ENCODE data around the gene ERICH6B. TPM values are rescaled to one million over a fixed set of nuclear protein-coding genes. Genes with fewer than 3 reads are reported as not detected.

Gene ERICH6B
- total and polyA plus RNA-seq, 4 donors: 0.94 TPM; not detected in 3

GRCh38 chr13:45540864-45541263, 74.7 kb downstream of the ERICH6B start (continued):
- TF ChIP-seq CTCF (IDR thresholded peaks at IDR 0.05; ENCODE audit: low read depth, low read length, missing input control) (no peak), RXRA (IDR thresholded peaks at IDR 0.05) (no peak), FOXA1 (IDR thresholded peaks at IDR 0.05) (no peak), RAD21 (IDR thresholded peaks at IDR 0.05) (no peak), GABPA (IDR thresholded peaks at IDR 0.05 in 1 of 2, conservative IDR thresholded peaks at IDR 0.05 in 1 of 2) (no peak), HNF4A (conservative IDR thresholded peaks at IDR 0.05) (no peak), FOXA2 (IDR thresholded peaks at IDR 0.05) (no peak)

GRCh38 chr13:45540195-45540594, 75.3 kb downstream of the ERICH6B start:
- Histone ChIP-seq H3K36me3 (ENCODE audit: control insufficient read depth in 4 of 4, insufficient read depth in 3 of 4, low read depth in 1 of 4, low read length in 3 of 4) (peaks cover 4 to 10% (median 8%) of the 10 kb centered on the region in 4 donors), H3K9ac (ENCODE audit: low read depth in 1 of 2, low read length in 2 of 2) (no peak overlapping the region), H3K4me3 (ENCODE audit: low read depth in 1 of 3, low read length in 3 of 3) (no peak overlapping the region), H3K9me3 (ENCODE audit: control insufficient read depth in 4 of 4, low read length in 3 of 4) (no peaks in the 10 kb centered on the region), H3K4me1 (ENCODE audit: control insufficient read depth in 4 of 4, insufficient read depth in 4 of 4, low read length in 3 of 4) (no peaks in the 10 kb centered on the region), H3K27ac (ENCODE audit: low read depth in 1 of 2, low read length in 2 of 2) (no peak overlapping the region), H3K27me3 (ENCODE audit: control insufficient read depth in 4 of 4, insufficient read depth in 4 of 4, low read length in 3 of 4) (no peaks in the 10 kb centered on the region)
- no peak for TF ChIP-seq RAD21 (IDR thresholded peaks at IDR 0.05)
- TF ChIP-seq JUND (IDR thresholded peaks at IDR 0.05): no peak
- no peak for TF ChIP-seq ATF3 (IDR thresholded peaks at IDR 0.05)
- no peak for TF ChIP-seq SP1 (IDR thresholded peaks at IDR 0.05)
- TF ChIP-seq YY1 (IDR thresholded peaks at IDR 0.05): no peak
- no peak for TF ChIP-seq FOXA2 (IDR thresholded peaks at IDR 0.05)
- TF ChIP-seq TAF1 (conservative IDR thresholded peaks at IDR 0.05): no peak
- no peak for TF ChIP-seq FOXA1 (IDR thresholded peaks at IDR 0.05)
- TF ChIP-seq EGR1 (IDR thresholded peaks at IDR 0.05; ENCODE audit: low read depth in 2 of 2): no peak
- no peak for TF ChIP-seq CTCF (IDR thresholded peaks at IDR 0.05; ENCODE audit: low read depth, low read length, missing input control)
- no peak for TF ChIP-seq REST (IDR thresholded peaks at IDR 0.05)
- TF ChIP-seq GABPA (IDR thresholded peaks at IDR 0.05 in 1 of 2, conservative IDR thresholded peaks at IDR 0.05 in 1 of 2): no peak
- TF ChIP-seq HNF4G (IDR thresholded peaks at IDR 0.05): no peak
- no peak for TF ChIP-seq HNF4A (conservative IDR thresholded peaks at IDR 0.05)
- WGBS: 88% methylated on average over 6 of the region's 6 CpGs
- DNase-seq (ENCODE audit: low spot score): no peak
